Left ventricle myocardium inferior (tissue), 1 donor: Measurements from ENCODE around the gene MAML2. TPM values are rescaled to one million over a fixed set of nuclear protein-coding genes. Genes with fewer than 3 reads are reported as not detected.

Experiments
- DNase-seq: peaks from one replicate; pipeline ENCODE4 v3.0.0-alpha.2; 2020
- H3K27ac ChIP-seq: fragments of 200-600 bp; replicated peaks from 2 replicates; pipeline ENCODE4 v1.8.0; 2021
- H3K27me3 ChIP-seq: fragments of 200-600 bp; 2 replicates; pipeline ENCODE4 v1.8.0; 2021; ENCODE audit warnings: low read depth
- H3K36me3 ChIP-seq: fragments of 200-600 bp; 2 replicates; pipeline ENCODE4 v1.8.0; 2021
- H3K4me1 ChIP-seq: fragments of 200-600 bp; 2 replicates; pipeline ENCODE4 v1.8.0; 2021
- H3K4me3 ChIP-seq: fragments of 200-600 bp; 2 replicates; pipeline ENCODE4 v1.8.0; 2021; ENCODE audit warnings: mild to moderate bottlenecking, moderate library complexity
- H3K9me3 ChIP-seq: fragments of 200-600 bp; replicated peaks from 2 replicates; pipeline ENCODE4 v1.8.0; 2021
- intact Hi-C: fragments of 100-400 bp; cut with micrococcal nuclease; formaldehyde crosslinking; loops from one replicate; pipeline ENCODE4 v1.11.0; 2022
- total RNA-seq: library from RNA; stranded (reverse); fragmentation: NEBNext Ultra II Directional; extraction: Animal tissue kit (Norgen Biotek cat#: 25700); gene quantifications from one replicate; pipeline ENCODE4 v1.2.1, GENCODE V29; 2021
- TF ChIP-seq, protein P1 (sequence below): fragments of 200-600 bp; IDR thresholded peaks from 2 replicates; pipeline ENCODE4 v1.8.0; 2021; ENCODE audit warnings: antibody characterized with exemption, mild to moderate bottlenecking, borderline replicate concordance
- donor health status: DM: no; HTN: yes; CAD: no; lungs with severe emphysema.

The MAML2 gene
- total RNA-seq, 1 donor from 2014 or later = 4.5 TPM

DNA sequence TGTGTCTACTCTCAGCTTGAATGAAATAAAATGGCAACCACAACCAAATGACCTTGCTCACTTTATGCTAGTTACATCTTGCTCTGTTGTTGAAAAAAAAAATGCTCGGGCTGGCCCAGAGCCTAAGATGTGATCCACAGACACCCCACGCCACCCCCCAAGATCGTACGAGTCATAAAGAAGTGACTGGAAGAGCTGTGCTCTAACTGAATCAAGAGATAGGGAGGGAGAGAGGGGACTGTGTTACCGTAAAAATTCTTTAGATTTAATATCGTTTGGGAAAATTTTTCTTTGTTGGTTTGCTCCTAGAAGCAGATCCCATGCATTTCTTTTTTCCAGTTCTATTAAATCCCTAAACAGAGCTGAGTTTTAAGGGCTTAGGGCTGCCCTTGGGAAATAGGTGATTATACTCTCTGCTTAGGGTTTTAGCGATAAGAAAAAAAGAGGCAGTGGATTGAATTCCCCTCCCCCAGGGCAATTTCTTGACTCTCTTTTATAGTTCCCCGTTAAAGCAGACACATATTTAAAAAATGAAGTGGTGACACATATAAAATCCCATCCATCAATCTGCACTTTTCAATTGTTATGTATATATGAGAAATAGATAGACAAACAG is 14.5 kb downstream of the MAML2 start:
- intact Hi-C loops = no loop called here
- TF ChIP-seq, protein P1, sequence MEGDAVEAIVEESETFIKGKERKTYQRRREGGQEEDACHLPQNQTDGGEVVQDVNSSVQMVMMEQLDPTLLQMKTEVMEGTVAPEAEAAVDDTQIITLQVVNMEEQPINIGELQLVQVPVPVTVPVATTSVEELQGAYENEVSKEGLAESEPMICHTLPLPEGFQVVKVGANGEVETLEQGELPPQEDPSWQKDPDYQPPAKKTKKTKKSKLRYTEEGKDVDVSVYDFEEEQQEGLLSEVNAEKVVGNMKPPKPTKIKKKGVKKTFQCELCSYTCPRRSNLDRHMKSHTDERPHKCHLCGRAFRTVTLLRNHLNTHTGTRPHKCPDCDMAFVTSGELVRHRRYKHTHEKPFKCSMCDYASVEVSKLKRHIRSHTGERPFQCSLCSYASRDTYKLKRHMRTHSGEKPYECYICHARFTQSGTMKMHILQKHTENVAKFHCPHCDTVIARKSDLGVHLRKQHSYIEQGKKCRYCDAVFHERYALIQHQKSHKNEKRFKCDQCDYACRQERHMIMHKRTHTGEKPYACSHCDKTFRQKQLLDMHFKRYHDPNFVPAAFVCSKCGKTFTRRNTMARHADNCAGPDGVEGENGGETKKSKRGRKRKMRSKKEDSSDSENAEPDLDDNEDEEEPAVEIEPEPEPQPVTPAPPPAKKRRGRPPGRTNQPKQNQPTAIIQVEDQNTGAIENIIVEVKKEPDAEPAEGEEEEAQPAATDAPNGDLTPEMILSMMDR = no peak
- H3K4me1 ChIP-seq = peaks cover 68% of the 10 kb centered on the region
- H3K9me3 ChIP-seq = no peaks in the 10 kb centered on the region
- no peaks in the 10 kb centered on the region for H3K36me3 ChIP-seq
- H3K27me3 ChIP-seq = no peaks in the 10 kb centered on the region
- no peak overlapping the region for H3K27ac ChIP-seq
- DNase-seq = no peak
- no peak overlapping the region for H3K4me3 ChIP-seq

DNA sequence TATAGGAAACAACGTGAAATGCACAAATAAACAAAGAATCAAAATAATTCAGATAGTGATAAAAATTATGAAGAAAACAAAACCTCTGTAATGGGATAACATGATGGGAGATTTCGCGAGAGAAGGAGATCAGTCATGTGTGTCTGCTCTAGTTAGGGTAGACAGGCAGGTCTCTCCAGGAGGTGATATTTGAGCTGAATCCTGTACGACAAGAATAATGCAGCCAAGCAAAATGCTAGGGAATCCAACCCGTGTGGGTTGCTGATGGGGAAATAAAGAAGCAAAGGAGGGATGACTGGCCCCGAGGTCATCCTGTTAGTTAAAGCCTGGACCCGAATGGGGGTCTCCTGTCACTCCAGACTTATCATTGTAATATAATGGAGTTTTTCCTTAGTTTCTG is 16.0 kb downstream of the MAML2 start:
- no peaks in the 10 kb centered on the region for H3K9me3 ChIP-seq
- no peak overlapping the region for H3K27ac ChIP-seq
- intact Hi-C loops = no loop called here
- H3K27me3 ChIP-seq = no peaks in the 10 kb centered on the region
- peaks cover 60% of the 10 kb centered on the region for H3K4me1 ChIP-seq
- no peaks in the 10 kb centered on the region for H3K36me3 ChIP-seq
- DNase-seq = no peak
- H3K4me3 ChIP-seq = no peak overlapping the region
- TF ChIP-seq, protein P1 = no peak

DNA sequence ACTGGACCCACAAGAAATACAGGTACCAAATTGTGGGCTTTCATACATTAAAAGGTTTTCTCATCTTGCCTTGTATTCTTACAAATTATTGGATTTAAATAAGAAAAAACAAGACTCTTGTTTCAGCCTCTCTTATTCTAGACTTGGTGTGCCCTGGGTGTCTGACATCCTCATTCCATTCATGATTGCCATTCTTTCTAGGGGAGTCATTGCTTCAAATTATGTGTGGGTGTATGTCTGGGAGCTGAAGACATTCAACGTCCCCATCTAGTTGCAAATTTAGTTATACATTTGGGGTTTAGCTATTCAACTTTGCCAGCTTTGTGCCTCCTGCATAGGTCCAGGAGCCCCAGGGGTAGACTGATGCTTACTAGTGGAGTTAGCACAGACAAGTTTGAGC is 18.1 kb downstream of the MAML2 start:
- intact Hi-C loops = no loop called here
- TF ChIP-seq, protein P1 = no peak
- H3K4me1 ChIP-seq = peaks cover 53% of the 10 kb centered on the region
- H3K36me3 ChIP-seq = no peaks in the 10 kb centered on the region
- no peak overlapping the region for H3K27ac ChIP-seq
- DNase-seq = no peak
- H3K9me3 ChIP-seq = no peaks in the 10 kb centered on the region
- H3K27me3 ChIP-seq = no peaks in the 10 kb centered on the region
- no peak overlapping the region for H3K4me3 ChIP-seq

DNA sequence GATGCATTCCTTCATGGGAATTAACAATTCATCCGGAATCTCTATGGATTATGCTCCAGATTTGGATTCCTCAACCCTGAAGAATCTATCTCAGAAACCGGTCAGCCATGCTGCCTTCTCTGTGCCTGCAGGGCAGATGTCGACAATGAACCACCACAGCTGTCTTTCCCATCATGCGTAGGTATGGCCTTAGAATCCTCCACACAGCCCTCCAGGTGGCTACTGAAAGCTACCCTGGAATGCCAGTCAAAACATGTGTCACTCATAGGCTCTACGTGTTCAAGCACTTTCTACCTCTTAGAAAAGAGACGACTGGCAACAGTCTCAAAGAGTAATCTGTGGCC is 19.4 kb downstream of the MAML2 start:
- no peaks in the 10 kb centered on the region for H3K9me3 ChIP-seq
- TF ChIP-seq, protein P1 = no peak
- H3K4me3 ChIP-seq = no peak overlapping the region
- H3K4me1 ChIP-seq = peaks cover 45% of the 10 kb centered on the region
- intact Hi-C loops = no loop called here
- no peak for DNase-seq
- no peak overlapping the region for H3K27ac ChIP-seq
- H3K27me3 ChIP-seq = no peaks in the 10 kb centered on the region
- H3K36me3 ChIP-seq = no peaks in the 10 kb centered on the region

DNA sequence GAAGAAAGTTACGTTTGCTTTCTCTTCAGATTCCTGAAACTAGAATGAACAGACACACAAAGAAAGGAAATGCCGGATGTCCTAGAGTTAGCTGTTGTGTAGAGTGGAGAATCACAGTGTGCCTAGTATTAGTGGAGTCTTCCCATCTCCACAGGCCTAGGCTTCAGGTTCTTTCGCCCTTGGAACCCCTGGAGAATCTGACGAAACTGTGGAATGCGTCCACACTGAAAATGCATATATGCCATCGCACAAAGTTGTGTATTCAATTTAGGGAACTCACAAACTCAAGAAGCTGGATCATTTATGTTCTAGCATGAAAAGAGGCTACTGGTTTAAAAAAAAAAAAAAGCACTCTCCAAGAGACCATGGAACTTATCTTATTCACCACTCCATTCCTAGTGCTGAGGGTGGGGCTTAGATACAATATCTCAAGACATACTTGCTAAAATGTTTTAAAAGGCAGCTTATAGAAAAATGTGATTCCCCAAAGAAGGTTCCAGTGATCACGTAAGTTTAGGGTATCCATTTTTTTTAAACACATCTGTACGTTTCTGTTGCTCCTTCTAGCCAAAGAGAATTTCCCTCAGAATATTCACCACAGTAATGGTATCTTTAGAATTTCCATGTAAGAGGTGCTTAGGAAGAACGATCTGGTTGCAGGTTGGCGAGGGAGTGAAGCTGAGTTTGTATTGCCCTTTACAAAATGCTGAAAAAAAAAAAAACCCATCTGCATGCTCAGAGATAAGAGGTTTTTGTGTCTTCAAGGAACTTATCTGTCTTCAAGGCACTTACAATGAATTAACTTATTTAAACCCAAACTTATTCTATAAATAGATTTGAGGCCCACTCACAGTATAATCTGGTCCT is 20.0 kb downstream of the MAML2 start:
- intact Hi-C loops = no loop called here
- H3K4me3 ChIP-seq = no peak overlapping the region
- DNase-seq = no peak
- H3K9me3 ChIP-seq = no peaks in the 10 kb centered on the region
- no peaks in the 10 kb centered on the region for H3K36me3 ChIP-seq
- no peaks in the 10 kb centered on the region for H3K27me3 ChIP-seq
- TF ChIP-seq, protein P1 = no peak
- peak overlapping the region; percentile 28 for H3K27ac ChIP-seq
- H3K4me1 ChIP-seq = peaks cover 51% of the 10 kb centered on the region
